ENCODE data around the gene RBM33.
"Not testable (repeated sequence)": the region's sequence is repeated elsewhere in the genome, so short reads cannot be mapped to it uniquely, and the experiment has no call there.

Gene RBM33

DNA sequence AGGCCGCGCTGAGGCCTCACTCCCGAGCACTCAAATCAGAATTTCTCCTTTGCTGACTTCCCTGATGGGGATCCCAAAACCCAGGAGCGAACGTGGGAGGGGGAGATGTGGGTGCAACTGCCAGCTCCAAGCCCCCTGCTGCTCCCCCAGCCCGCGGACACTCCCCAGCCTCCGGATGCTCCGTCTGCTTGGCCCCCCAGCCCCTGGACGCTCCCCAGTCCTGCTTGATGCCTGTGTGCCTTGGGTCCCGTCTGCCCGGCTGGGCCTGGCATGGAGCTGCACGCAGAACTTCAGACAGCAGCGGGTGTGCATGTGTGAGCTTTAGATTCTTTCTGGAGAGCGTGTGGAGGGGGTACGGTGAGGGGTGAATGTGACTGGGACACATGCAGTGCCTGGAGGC is 172.5 kb downstream of the RBM33 start:
- H3K9me3 ChIP-seq (ENCODE audit: low read length), result no peaks in the 10 kb centered on the region
- H3K36me3 ChIP-seq (ENCODE audit: insufficient read depth, low read length), result no peaks in the 10 kb centered on the region
- H3K27ac ChIP-seq (ENCODE audit: low read depth, low read length), result no peak overlapping the region
- H3K9ac ChIP-seq (ENCODE audit: low read length), result no peak overlapping the region
- H3K27me3 ChIP-seq (ENCODE audit: control insufficient read depth in 1 of 2, insufficient read depth in 2 of 2, low read length in 2 of 2), result peaks cover 8 to 48% of the 10 kb centered on the region in 2 donors
- no peaks in the 10 kb centered on the region for H3K4me1 ChIP-seq (ENCODE audit: insufficient read depth, low read length)
- H3K4me3 ChIP-seq (ENCODE audit: low read depth in 1 of 2, low read length in 2 of 2), result no peak overlapping the region

DNA sequence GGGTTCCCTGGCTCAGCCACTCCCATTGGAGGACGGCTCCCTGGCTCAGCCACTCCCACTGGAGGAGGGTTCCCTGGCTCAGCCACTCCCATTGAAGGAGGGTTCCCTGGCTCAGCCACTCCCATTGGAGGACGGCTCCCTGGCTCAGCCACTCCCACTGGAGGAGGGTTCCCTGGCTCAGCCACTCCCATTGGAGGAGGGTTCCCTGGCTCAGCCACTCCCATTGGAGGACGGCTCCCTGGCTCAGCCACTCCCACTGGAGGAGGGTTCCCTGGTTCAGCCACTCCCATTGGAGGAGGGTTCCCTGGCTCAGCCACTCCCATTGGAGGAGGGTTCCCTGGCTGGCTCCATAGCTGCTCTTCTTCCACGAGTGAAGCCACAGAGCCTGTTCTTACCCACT is 173.1 kb downstream of the RBM33 start:
- H3K4me1 ChIP-seq (ENCODE audit: insufficient read depth, low read length); H3K27ac ChIP-seq (ENCODE audit: low read depth, low read length); H3K4me3 ChIP-seq (ENCODE audit: low read depth in 1 of 2, low read length in 2 of 2); H3K36me3 ChIP-seq (ENCODE audit: insufficient read depth, low read length); H3K9me3 ChIP-seq (ENCODE audit: low read length); H3K9ac ChIP-seq (ENCODE audit: low read length): not testable (repeated sequence)
- H3K27me3 ChIP-seq (ENCODE audit: control insufficient read depth in 1 of 2, insufficient read depth in 2 of 2, low read length in 2 of 2), result peaks cover 4 to 43% of the 10 kb centered on the region in 2 donors

DNA sequence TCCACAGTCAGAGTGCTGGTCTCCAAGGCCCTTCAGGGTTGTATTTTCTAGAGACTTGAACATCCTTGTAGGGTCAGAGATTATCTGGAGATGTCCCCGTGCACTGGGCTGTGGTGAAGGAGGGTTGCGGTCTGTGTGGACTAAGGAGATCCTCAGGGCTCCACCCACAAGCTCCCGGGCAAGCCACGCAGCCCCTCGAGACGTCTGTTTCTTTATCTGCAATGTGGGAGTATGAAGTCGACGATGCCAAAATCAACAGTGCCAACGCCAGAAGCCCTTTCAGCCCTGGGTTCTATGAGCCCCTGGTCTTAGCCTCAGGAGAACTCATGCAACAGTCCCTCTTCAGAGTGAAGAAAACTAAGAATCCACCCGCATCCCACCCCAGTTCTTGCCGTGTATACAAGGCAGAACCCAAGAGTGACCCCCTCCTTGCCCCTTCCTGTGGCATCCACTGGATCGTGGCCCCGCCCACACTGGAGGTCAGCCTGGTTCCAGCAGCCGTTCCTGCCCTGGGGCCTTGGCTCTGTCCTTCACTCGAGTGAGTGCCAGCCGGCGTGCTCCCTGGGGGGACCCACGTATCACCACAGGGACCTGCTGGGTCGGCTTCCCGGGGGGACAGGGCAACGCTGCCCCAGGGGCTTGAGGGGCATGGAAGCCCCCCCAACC is 173.8 kb downstream of the RBM33 start:
- H3K4me1 ChIP-seq (ENCODE audit: insufficient read depth, low read length), result no peaks in the 10 kb centered on the region
- peaks cover 0 to 35% of the 10 kb centered on the region in 2 donors for H3K27me3 ChIP-seq (ENCODE audit: control insufficient read depth in 1 of 2, insufficient read depth in 2 of 2, low read length in 2 of 2)
- H3K36me3 ChIP-seq (ENCODE audit: insufficient read depth, low read length), result no peaks in the 10 kb centered on the region
- no peak overlapping the region for H3K27ac ChIP-seq (ENCODE audit: low read depth, low read length)
- H3K9me3 ChIP-seq (ENCODE audit: low read length), result no peaks in the 10 kb centered on the region
- H3K4me3 ChIP-seq (ENCODE audit: low read depth in 1 of 2, low read length in 2 of 2), result no peak overlapping the region
- no peak overlapping the region for H3K9ac ChIP-seq (ENCODE audit: low read length)

GRCh38 chr7:155818820-155819168 is 174.3 kb downstream of the RBM33 start:
- Histone ChIP-seq H3K9ac (ENCODE audit: low read length) (no peak overlapping the region), H3K9me3 (ENCODE audit: low read length) (no peaks in the 10 kb centered on the region), H3K27me3 (ENCODE audit: control insufficient read depth in 1 of 2, insufficient read depth in 2 of 2, low read length in 2 of 2) (peaks cover 0 to 30% of the 10 kb centered on the region in 2 donors), H3K4me1 (ENCODE audit: insufficient read depth, low read length) (no peaks in the 10 kb centered on the region), H3K27ac (ENCODE audit: low read depth, low read length) (no peak overlapping the region), H3K4me3 (ENCODE audit: low read depth in 1 of 2, low read length in 2 of 2) (no peak overlapping the region), H3K36me3 (ENCODE audit: insufficient read depth, low read length) (no peaks in the 10 kb centered on the region)

DNA sequence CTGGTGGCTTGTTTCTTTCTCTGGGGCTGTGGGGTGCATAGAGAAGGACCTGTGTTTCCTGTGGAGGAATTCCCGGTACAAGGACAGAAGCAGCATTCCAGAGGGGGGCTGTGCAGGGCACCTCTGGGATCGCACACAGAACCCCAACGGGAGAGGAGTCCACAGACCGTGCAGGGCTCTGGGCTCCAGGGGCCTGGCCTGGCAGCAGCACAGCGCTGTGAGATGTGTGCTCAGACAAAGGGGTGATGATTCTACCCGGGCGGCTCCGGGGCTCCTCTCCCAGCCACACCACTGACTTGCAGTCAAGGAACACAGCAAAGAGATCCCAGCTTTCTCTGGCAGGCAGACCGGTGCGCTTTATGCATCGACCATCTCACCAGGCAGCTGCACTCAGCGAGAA is 174.7 kb downstream of the RBM33 start:
- H3K36me3 ChIP-seq (ENCODE audit: insufficient read depth, low read length), result no peaks in the 10 kb centered on the region
- no peaks in the 10 kb centered on the region for H3K4me1 ChIP-seq (ENCODE audit: insufficient read depth, low read length)
- H3K27ac ChIP-seq (ENCODE audit: low read depth, low read length), result no peak overlapping the region
- no peaks in the 10 kb centered on the region for H3K9me3 ChIP-seq (ENCODE audit: low read length)
- peaks cover 0 to 26% of the 10 kb centered on the region in 2 donors for H3K27me3 ChIP-seq (ENCODE audit: control insufficient read depth in 1 of 2, insufficient read depth in 2 of 2, low read length in 2 of 2)
- no peak overlapping the region for H3K4me3 ChIP-seq (ENCODE audit: low read depth in 1 of 2, low read length in 2 of 2)
- no peak overlapping the region for H3K9ac ChIP-seq (ENCODE audit: low read length)

GRCh38 chr7:155820246-155820645 is 175.8 kb downstream of the RBM33 start:
- H3K27ac ChIP-seq (ENCODE audit: low read depth, low read length), result no peak overlapping the region
- no peaks in the 10 kb centered on the region for H3K36me3 ChIP-seq (ENCODE audit: insufficient read depth, low read length)
- H3K27me3 ChIP-seq (ENCODE audit: control insufficient read depth in 1 of 2, insufficient read depth in 2 of 2, low read length in 2 of 2), result peaks cover 0 to 24% of the 10 kb centered on the region in 2 donors
- H3K9me3 ChIP-seq (ENCODE audit: low read length), result no peaks in the 10 kb centered on the region
- H3K4me3 ChIP-seq (ENCODE audit: low read depth in 1 of 2, low read length in 2 of 2), result no peak overlapping the region
- H3K4me1 ChIP-seq (ENCODE audit: insufficient read depth, low read length), result no peaks in the 10 kb centered on the region
- H3K9ac ChIP-seq (ENCODE audit: low read length), result no peak overlapping the region

GRCh38 chr7:155820788-155821187 is 176.3 kb downstream of the RBM33 start:
- no peak overlapping the region for H3K27ac ChIP-seq (ENCODE audit: low read depth, low read length)
- no peak overlapping the region for H3K9ac ChIP-seq (ENCODE audit: low read length)
- H3K36me3 ChIP-seq (ENCODE audit: insufficient read depth, low read length), result no peaks in the 10 kb centered on the region
- H3K27me3 ChIP-seq (ENCODE audit: control insufficient read depth in 1 of 2, insufficient read depth in 2 of 2, low read length in 2 of 2), result peaks cover 0 to 18% of the 10 kb centered on the region in 2 donors
- no peaks in the 10 kb centered on the region for H3K9me3 ChIP-seq (ENCODE audit: low read length)
- H3K4me3 ChIP-seq (ENCODE audit: low read depth in 1 of 2, low read length in 2 of 2), result no peak overlapping the region
- H3K4me1 ChIP-seq (ENCODE audit: insufficient read depth, low read length), result no peaks in the 10 kb centered on the region

GRCh38 chr7:155821851-155822250 is 177.4 kb downstream of the RBM33 start:
- no peak overlapping the region for H3K9ac ChIP-seq (ENCODE audit: low read length)
- H3K9me3 ChIP-seq (ENCODE audit: low read length), result no peaks in the 10 kb centered on the region
- no peak overlapping the region for H3K4me3 ChIP-seq (ENCODE audit: low read depth in 1 of 2, low read length in 2 of 2)
- no peaks in the 10 kb centered on the region for H3K36me3 ChIP-seq (ENCODE audit: insufficient read depth, low read length)
- H3K27me3 ChIP-seq (ENCODE audit: control insufficient read depth in 1 of 2, insufficient read depth in 2 of 2, low read length in 2 of 2), result peaks cover 0 to 9% of the 10 kb centered on the region in 2 donors
- H3K27ac ChIP-seq (ENCODE audit: low read depth, low read length), result no peak overlapping the region
- H3K4me1 ChIP-seq (ENCODE audit: insufficient read depth, low read length), result no peaks in the 10 kb centered on the region

- Histone ChIP-seq H3K27me3 (ENCODE audit: control insufficient read depth in 1 of 2, insufficient read depth in 2 of 2, low read length in 2 of 2) (no peaks in the 10 kb centered on the region), H3K36me3 (ENCODE audit: insufficient read depth, low read length) (no peaks in the 10 kb centered on the region), H3K9me3 (ENCODE audit: low read length) (no peaks in the 10 kb centered on the region), H3K27ac (ENCODE audit: low read depth, low read length) (no peak overlapping the region), H3K4me3 (ENCODE audit: low read depth in 1 of 2, low read length in 2 of 2) (no peak overlapping the region), H3K9ac (ENCODE audit: low read length) (no peak overlapping the region), H3K4me1 (ENCODE audit: insufficient read depth, low read length) (no peaks in the 10 kb centered on the region)
Observed at GRCh38 chr7:155824227-155824886, 179.9 kb downstream of the RBM33 start.

DNA sequence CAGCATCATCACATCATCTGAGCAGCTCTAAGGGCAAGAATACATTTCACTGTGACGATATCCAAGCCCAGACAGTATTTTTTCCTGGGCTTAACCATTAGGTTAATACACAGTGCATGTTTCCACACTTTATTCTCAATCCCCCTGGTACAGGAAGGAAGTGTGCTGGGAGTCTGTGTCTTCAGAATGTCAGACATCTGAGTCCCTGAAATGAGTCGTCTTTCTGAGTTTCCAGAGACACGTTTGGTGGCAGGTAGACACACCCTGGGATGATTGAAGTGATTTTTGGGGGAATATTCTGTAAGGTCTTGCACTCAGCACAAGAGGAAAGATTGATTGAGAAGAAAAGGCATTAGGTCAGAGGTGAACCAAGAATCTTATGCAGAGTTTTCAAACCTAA is 180.9 kb downstream of the RBM33 start:
- H3K9me3 ChIP-seq (ENCODE audit: low read length), result no peaks in the 10 kb centered on the region
- H3K4me1 ChIP-seq (ENCODE audit: insufficient read depth, low read length), result no peaks in the 10 kb centered on the region
- H3K9ac ChIP-seq (ENCODE audit: low read length), result no peak overlapping the region
- H3K36me3 ChIP-seq (ENCODE audit: insufficient read depth, low read length), result no peaks in the 10 kb centered on the region
- H3K4me3 ChIP-seq (ENCODE audit: low read depth in 1 of 2, low read length in 2 of 2), result no peak overlapping the region
- no peak overlapping the region for H3K27ac ChIP-seq (ENCODE audit: low read depth, low read length)
- no peaks in the 10 kb centered on the region for H3K27me3 ChIP-seq (ENCODE audit: control insufficient read depth in 1 of 2, insufficient read depth in 2 of 2, low read length in 2 of 2)

GRCh38 chr7:155829796-155830470 is 185.5 kb downstream of the RBM33 start:
- Histone ChIP-seq H3K4me3 (ENCODE audit: low read depth in 1 of 2, low read length in 2 of 2) (no peak overlapping the region), H3K27me3 (ENCODE audit: control insufficient read depth in 1 of 2, insufficient read depth in 2 of 2, low read length in 2 of 2) (no peaks in the 10 kb centered on the region), H3K27ac (ENCODE audit: low read depth, low read length) (no peak overlapping the region), H3K9ac (ENCODE audit: low read length) (no peak overlapping the region), H3K4me1 (ENCODE audit: insufficient read depth, low read length) (no peaks in the 10 kb centered on the region), H3K9me3 (ENCODE audit: low read length) (no peaks in the 10 kb centered on the region), H3K36me3 (ENCODE audit: insufficient read depth, low read length) (no peaks in the 10 kb centered on the region)

Measured in muscle layer of colon (tissue), 2 donors.